GM23338 (cell line): Measurements from ENCODE around the gene ZFR2.

Experiments used
- ETS1 ChIP-seq: IDR thresholded peaks from 2 replicates; pipeline ENCODE4 v1.6.1; 2016; ENCODE audit warnings: antibody characterized with exemption
- EZH2 ChIP-seq: fragments of 200-600 bp; sonication (generic); IDR thresholded peaks from one replicate; pipeline ENCODE4 v1.8.0; 2017; ENCODE audit warnings: antibody characterized with exemption, mild to moderate bottlenecking, low read depth; ENCODE audit not compliant: unreplicated experiment
- EZH2phosphoT487 ChIP-seq: fragments of 200-600 bp; sonication (generic); IDR thresholded peaks from one replicate; pipeline ENCODE4 v1.8.1; 2018; ENCODE audit warnings: antibody characterized with exemption; ENCODE audit not compliant: unreplicated experiment
- JUNB ChIP-seq: IDR thresholded peaks from one replicate; pipeline ENCODE4 v1.6.1; 2016; ENCODE audit warnings: antibody characterized with exemption; ENCODE audit not compliant: unreplicated experiment
- NANOG ChIP-seq: IDR thresholded peaks from 2 replicates; pipeline ENCODE4 v1.6.1; 2016; ENCODE audit warnings: antibody characterized with exemption, borderline replicate concordance
- POLR2AphosphoS5 ChIP-seq: IDR thresholded peaks from 2 replicates; pipeline ENCODE4 v1.6.1; 2016; ENCODE audit warnings: antibody characterized with exemption, low read depth
- REST ChIP-seq: IDR thresholded peaks from one replicate; pipeline ENCODE4 v1.6.1; 2018; ENCODE audit warnings: antibody characterized with exemption; ENCODE audit not compliant: unreplicated experiment
- STAT1 ChIP-seq: IDR thresholded peaks from one replicate; pipeline ENCODE4 v1.6.1; 2016; ENCODE audit warnings: antibody characterized with exemption; ENCODE audit not compliant: unreplicated experiment
- ZNF114 ChIP-seq: fragments of 250-450 bp; sonication (Bioruptor Pico); IDR thresholded peaks from 2 replicates; pipeline ENCODE4 v1.5.0; 2020; ENCODE audit warnings: mild to moderate bottlenecking, moderate library complexity
- ZNF331 ChIP-seq: fragments of 250-450 bp; sonication (Bioruptor Pico); IDR thresholded peaks from 2 replicates; pipeline ENCODE4 v1.5.0; 2020; ENCODE audit warnings: low read depth, mild to moderate bottlenecking, moderate library complexity
- TF ChIP-seq, protein P1 (sequence below), 2 experiments: fragments of 200-600 bp in 1 of 2; sonication (generic) in 1 of 2; conservative IDR thresholded peaks; 2 replicates each; pipeline versions ENCODE4 v1.5.1 to v1.6.1; 2016 to 2017; ENCODE audit warnings: antibody characterized with exemption in 2 of 2, low read depth in 2 of 2, mild to moderate bottlenecking in 2 of 2, moderate library complexity in 1 of 2

DNA sequence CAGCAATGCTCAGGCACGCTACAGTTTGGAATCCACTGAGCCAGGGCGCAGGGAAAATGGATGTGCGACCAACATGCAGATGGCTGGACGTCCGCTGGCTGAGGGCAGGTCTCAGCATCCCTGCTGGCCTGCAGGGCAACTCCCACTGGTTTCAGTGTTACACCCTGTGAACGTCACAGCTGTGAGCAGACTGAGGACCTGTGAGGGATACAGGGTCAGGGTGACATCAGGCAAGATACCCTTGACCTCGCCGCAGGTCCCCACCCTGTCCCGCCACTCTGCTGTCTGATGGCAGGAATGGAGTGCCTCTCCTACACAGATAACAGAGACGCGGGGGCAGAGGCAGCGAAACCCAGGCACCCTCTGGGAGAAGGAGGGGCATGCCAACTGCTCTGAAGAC, 19.1 kb downstream of the ZFR2 start:
- no peak for TF ChIP-seq EZH2phosphoT487
- no peak for TF ChIP-seq REST
- TF ChIP-seq, protein P1, sequence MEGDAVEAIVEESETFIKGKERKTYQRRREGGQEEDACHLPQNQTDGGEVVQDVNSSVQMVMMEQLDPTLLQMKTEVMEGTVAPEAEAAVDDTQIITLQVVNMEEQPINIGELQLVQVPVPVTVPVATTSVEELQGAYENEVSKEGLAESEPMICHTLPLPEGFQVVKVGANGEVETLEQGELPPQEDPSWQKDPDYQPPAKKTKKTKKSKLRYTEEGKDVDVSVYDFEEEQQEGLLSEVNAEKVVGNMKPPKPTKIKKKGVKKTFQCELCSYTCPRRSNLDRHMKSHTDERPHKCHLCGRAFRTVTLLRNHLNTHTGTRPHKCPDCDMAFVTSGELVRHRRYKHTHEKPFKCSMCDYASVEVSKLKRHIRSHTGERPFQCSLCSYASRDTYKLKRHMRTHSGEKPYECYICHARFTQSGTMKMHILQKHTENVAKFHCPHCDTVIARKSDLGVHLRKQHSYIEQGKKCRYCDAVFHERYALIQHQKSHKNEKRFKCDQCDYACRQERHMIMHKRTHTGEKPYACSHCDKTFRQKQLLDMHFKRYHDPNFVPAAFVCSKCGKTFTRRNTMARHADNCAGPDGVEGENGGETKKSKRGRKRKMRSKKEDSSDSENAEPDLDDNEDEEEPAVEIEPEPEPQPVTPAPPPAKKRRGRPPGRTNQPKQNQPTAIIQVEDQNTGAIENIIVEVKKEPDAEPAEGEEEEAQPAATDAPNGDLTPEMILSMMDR (conservative IDR thresholded peaks at IDR 0.05; ENCODE audit: low read depth in 2 of 2) = no peak
- no peak for TF ChIP-seq ZNF331 (CRISPR knock-in tag)
- TF ChIP-seq POLR2AphosphoS5 = no peak
- no peak for TF ChIP-seq EZH2
- no peak for TF ChIP-seq ZNF114 (CRISPR knock-in tag)
- TF ChIP-seq JUNB = no peak
- TF ChIP-seq NANOG = no peak
- TF ChIP-seq ETS1 = no peak
- no peak for TF ChIP-seq STAT1
